Sigmoid colon (tissue), 7 donors: Measurements from ENCODE around the gene PACS1. TPM values are rescaled to one million over a fixed set of nuclear protein-coding genes. Genes with fewer than 3 reads are reported as not detected.
"Not testable (repeated sequence)": the region's sequence is repeated elsewhere in the genome, so short reads cannot be mapped to it uniquely, and the experiment has no call there.

ENCODE experiments used
- DNase-seq: peaks from one replicate; pipeline ENCODE4 v3.0.0-alpha.2; 2019
- H3K27ac ChIP-seq, 4 donors: fragments of 200-600 bp; sonication (generic); one replicate each; pipeline ENCODE4 v1.5.1; 2016 to 2019; ENCODE audit warnings: mild to moderate bottlenecking in 1 of 4
- H3K27me3 ChIP-seq, 3 donors: fragments of 200-600 bp; sonication (generic); one replicate each; pipeline ENCODE4 v1.5.1; 2019; ENCODE audit warnings: mild to moderate bottlenecking in 1 of 3
- H3K36me3 ChIP-seq, 4 donors: fragments of 200-600 bp; sonication (generic); one replicate each; pipeline ENCODE4 v1.5.1; 2016 to 2019
- H3K4me1 ChIP-seq, 4 donors: fragments of 200-600 bp; sonication (generic); one replicate each; pipeline ENCODE4 v1.5.1; 2017 to 2019
- H3K4me3 ChIP-seq, 4 donors: fragments of 200-600 bp; sonication (generic); one replicate each; pipeline ENCODE4 v1.5.1; 2017 to 2019; ENCODE audit warnings: mild to moderate bottlenecking in 2 of 4, moderate library complexity in 1 of 4
- H3K9me3 ChIP-seq, 4 donors: fragments of 200-600 bp in 3 of 4; sonication (generic) in 3 of 4; one replicate each; pipeline versions ENCODE4 v1.5.1 to v1.6.1; 2013 to 2019
- EP300 ChIP-seq, 4 donors: sonication (generic); formaldehyde crosslinking; IDR thresholded peaks; one replicate each; pipeline ENCODE4 v1.6.1; 2017; ENCODE audit warnings: antibody characterized with exemption in 4 of 4
- POLR2A ChIP-seq, 2 donors: fragments of 450-650 bp; IDR thresholded peaks; one replicate each; pipeline ENCODE4 v1.6.1; 2016; ENCODE audit warnings: antibody characterized with exemption in 2 of 2, mild to moderate bottlenecking in 2 of 2, moderate library complexity in 2 of 2
- POLR2AphosphoS5 ChIP-seq, 4 donors: sonication (generic); formaldehyde crosslinking; IDR thresholded peaks; one replicate each; pipeline ENCODE4 v1.6.1; 2017; ENCODE audit warnings: antibody characterized with exemption in 4 of 4
- WGBS, 2 donors: extraction: QIAGEN DNeasy Blood & Tissue Kit; methylation state at CpG; one replicate each; pipeline ENCODE4 v1.1.7; 2013; 5-methylcytosine and 5-hydroxymethylcytosine counted together
- intact Hi-C: fragments of 100-400 bp; cut with DNase I; formaldehyde crosslinking; loops from one replicate; pipeline ENCODE4 v1.15.1; 2023
- polyA plus RNA-seq, 3 donors: library from polyadenylated mRNA; stranded (reverse); fragments of 200-250 nt; gene quantifications; one replicate each; pipeline ENCODE4 v1.2.3, GENCODE V29; 2013
- total RNA-seq, 4 donors: library from RNA; depleted of rRNA; stranded (reverse); fragments of >200 nt; gene quantifications; one replicate each; pipeline ENCODE4 v1.1.0, GENCODE V29; 2016
- TF ChIP-seq, protein P1 (sequence below), 4 experiments: fragments of 450-650 bp in 3 of 4; fragments of 200-600 bp in 1 of 4; IDR thresholded peaks; one replicate each; pipeline ENCODE4 v1.5.1; 2016 to 2019; ENCODE audit warnings: antibody characterized with exemption in 4 of 4, mild to moderate bottlenecking in 3 of 4, moderate library complexity in 2 of 4
- donor health status: healthy with polysubstance abuse.
- donor health status: Bipolar disorder and iron deficiency.
- donor health status: healthy.

The PACS1 gene
- total and polyA plus RNA-seq, 7 donors: 2.1 to 75.9 (median 22.8) TPM

DNA sequence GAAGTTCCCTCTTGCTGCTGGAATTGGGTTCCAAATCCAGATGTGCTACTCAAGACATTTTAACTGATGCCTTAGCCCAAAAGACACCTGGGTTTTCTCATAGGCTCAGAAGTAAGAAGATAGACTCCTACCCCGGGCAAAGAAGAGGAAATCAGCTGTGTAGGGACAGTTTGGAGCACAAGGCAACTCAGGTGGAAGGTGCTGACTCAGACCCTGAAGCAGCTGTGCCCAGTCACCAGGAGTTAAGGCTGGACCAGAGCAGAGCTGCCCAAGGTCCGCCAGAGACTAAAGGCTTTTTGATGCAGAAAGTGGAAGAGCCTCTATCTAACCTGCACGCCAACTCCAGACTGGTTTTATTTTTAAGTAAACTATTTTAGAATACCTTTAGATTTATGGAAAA, 177.7 kb downstream of the PACS1 start:
- H3K36me3 ChIP-seq: peaks cover 0 to 17% (median 2%) of the 10 kb centered on the region in 4 donors
- H3K27ac ChIP-seq: no peak overlapping the region
- TF ChIP-seq EP300 (IDR thresholded peaks at IDR 0.05) (no peak), POLR2AphosphoS5 (IDR thresholded peaks at IDR 0.05) (no peak), POLR2A (IDR thresholded peaks at IDR 0.05) (no peak)
- TF ChIP-seq, protein P1, sequence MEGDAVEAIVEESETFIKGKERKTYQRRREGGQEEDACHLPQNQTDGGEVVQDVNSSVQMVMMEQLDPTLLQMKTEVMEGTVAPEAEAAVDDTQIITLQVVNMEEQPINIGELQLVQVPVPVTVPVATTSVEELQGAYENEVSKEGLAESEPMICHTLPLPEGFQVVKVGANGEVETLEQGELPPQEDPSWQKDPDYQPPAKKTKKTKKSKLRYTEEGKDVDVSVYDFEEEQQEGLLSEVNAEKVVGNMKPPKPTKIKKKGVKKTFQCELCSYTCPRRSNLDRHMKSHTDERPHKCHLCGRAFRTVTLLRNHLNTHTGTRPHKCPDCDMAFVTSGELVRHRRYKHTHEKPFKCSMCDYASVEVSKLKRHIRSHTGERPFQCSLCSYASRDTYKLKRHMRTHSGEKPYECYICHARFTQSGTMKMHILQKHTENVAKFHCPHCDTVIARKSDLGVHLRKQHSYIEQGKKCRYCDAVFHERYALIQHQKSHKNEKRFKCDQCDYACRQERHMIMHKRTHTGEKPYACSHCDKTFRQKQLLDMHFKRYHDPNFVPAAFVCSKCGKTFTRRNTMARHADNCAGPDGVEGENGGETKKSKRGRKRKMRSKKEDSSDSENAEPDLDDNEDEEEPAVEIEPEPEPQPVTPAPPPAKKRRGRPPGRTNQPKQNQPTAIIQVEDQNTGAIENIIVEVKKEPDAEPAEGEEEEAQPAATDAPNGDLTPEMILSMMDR (IDR thresholded peaks at IDR 0.05): no peak
- no peaks in the 10 kb centered on the region for H3K4me1 ChIP-seq
- WGBS, 2 donors: 85 to 89% methylated on average over 3 of the region's 3 CpGs
- no peak for DNase-seq
- intact Hi-C loops: no loop called here
- no peaks in the 10 kb centered on the region for H3K27me3 ChIP-seq
- H3K9me3 ChIP-seq: no peaks in the 10 kb centered on the region
- no peak overlapping the region for H3K4me3 ChIP-seq

DNA sequence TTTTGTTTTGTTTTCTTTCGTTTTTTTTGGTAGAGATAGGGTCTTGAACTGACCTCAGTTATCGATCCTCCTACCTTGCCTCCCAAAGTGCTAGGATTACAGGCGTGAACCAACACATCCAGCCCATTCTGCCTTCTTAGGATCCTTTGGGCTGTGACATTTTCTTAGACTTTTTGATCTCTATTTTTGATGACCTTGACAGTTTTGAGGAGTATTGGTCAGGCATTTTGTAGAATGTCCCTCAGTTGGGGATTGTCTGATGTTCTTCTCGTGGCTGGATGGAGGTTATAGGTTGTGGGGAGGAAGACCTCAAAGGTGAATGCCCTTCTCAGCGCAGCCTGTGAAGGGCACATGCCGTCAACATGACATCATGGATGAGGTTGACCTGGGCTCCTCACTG, 178.8 kb downstream of the PACS1 start:
- H3K36me3 ChIP-seq: peaks cover 0 to 8% (median 2%) of the 10 kb centered on the region in 4 donors
- DNase-seq: no peak
- intact Hi-C loops: no loop called here
- no peaks in the 10 kb centered on the region for H3K4me1 ChIP-seq
- TF ChIP-seq POLR2A (IDR thresholded peaks at IDR 0.05) (no peak), EP300 (IDR thresholded peaks at IDR 0.05) (no peak), POLR2AphosphoS5 (IDR thresholded peaks at IDR 0.05) (no peak)
- TF ChIP-seq, protein P1 (IDR thresholded peaks at IDR 0.05): no peak
- H3K4me3 ChIP-seq: no peak overlapping the region
- WGBS, 2 donors: 89 to 92% methylated on average over 6 of the region's 6 CpGs
- no peaks in the 10 kb centered on the region for H3K27me3 ChIP-seq
- no peaks in the 10 kb centered on the region for H3K9me3 ChIP-seq
- H3K27ac ChIP-seq: no peak overlapping the region

DNA sequence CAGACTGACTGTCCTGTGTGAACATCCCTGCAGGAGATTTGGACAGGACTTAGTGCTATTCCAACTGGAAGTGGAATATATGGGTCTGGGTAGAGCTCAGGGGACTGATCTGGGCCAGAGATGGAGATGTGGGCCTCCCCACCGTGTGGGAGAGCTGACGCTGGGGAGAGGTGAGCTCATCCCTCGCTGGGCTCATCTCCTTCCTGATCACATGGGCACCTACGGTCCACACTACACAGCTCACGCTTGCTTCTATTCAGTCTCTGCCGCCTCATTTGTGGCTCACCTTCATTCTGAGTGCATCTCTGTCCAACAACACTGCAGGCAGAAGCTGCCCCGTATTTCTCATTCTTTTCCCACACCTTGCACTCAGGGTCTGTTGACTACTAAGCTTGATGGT, 181.7 kb downstream of the PACS1 start:
- peaks cover 0 to 7% (median 4%) of the 10 kb centered on the region in 4 donors for H3K4me1 ChIP-seq
- no peak for DNase-seq
- no peaks in the 10 kb centered on the region for H3K9me3 ChIP-seq
- no peak overlapping the region for H3K4me3 ChIP-seq
- TF ChIP-seq POLR2AphosphoS5 (IDR thresholded peaks at IDR 0.05) (no peak), POLR2A (IDR thresholded peaks at IDR 0.05) (no peak), EP300 (IDR thresholded peaks at IDR 0.05) (no peak)
- TF ChIP-seq, protein P1 (IDR thresholded peaks at IDR 0.05): no peak
- H3K36me3 ChIP-seq: peaks cover 0 to 3% (median 0%) of the 10 kb centered on the region in 4 donors
- H3K27me3 ChIP-seq: no peaks in the 10 kb centered on the region
- H3K27ac ChIP-seq: no peak overlapping the region
- 78 to 81% methylated on average over 7 of the region's 7 CpGs for WGBS, 2 donors
- intact Hi-C loops: no loop called here

DNA sequence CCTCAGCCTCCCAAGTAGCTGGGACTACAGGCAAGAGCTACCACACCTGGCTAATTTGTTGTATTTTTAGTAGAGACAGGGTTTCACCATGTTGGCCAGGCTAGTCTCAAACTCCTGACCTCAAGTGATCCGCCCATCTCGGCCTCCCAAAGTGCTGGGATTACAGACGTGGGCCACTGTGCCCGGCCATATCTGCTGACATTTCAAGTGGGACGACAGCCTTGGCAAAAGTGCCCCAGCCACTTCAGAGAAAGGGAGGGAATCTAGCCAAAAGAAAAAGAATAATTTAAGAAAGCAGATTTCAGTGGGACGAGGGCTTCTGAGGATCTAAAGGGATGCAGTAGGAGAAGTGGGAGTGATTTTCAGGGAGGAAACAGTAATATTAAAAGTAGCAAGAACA, 183.0 kb downstream of the PACS1 start:
- intact Hi-C loops, H3K27ac ChIP-seq, H3K27me3 ChIP-seq, H3K9me3 ChIP-seq, H3K4me3 ChIP-seq, DNase-seq, H3K36me3 ChIP-seq: not testable (repeated sequence)
- H3K4me1 ChIP-seq: peaks cover 0 to 11% (median 7%) of the 10 kb centered on the region in 4 donors
- 86 to 87% methylated on average over 6 of the region's 6 CpGs for WGBS, 2 donors

DNA sequence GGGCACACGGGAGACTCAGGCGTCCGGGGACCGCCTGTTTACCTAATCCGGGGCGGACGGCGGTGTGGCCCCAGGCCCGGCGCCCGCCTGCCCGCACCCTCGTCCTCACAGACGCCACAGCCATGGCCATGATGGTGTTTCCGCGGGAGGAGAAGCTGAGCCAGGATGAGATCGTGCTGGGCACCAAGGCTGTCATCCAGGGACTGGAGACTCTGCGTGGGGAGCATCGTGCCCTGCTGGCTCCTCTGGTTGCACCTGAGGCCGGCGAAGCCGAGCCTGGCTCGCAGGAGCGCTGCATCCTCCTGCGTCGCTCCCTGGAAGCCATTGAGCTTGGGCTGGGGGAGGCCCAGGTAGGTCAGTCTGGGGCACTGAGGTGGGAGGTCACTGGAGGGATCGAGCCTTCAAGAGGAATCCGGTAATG, 188.4 kb downstream of the PACS1 start:
- H3K36me3 ChIP-seq: peaks cover 11 to 42% (median 26%) of the 10 kb centered on the region in 4 donors
- no peak for TF ChIP-seq POLR2AphosphoS5 (IDR thresholded peaks at IDR 0.05)
- TF ChIP-seq, protein P1 (IDR thresholded peaks at IDR 0.05): no peak
- TF ChIP-seq EP300 (IDR thresholded peaks at IDR 0.05): no peak
- TF ChIP-seq POLR2A (IDR thresholded peaks at IDR 0.05): no peak
- H3K27ac ChIP-seq: peak overlapping the region; percentile 89
- peak overlapping the region; percentile 94 to 100 (median 96) for H3K4me3 ChIP-seq
- no peaks in the 10 kb centered on the region for H3K27me3 ChIP-seq
- DNase-seq: no peak
- intact Hi-C loops: no loop called here
- H3K4me1 ChIP-seq: peaks cover 0 to 20% (median 15%) of the 10 kb centered on the region in 4 donors
- WGBS, 2 donors: 5 to 7% methylated on average over 28 of the region's 28 CpGs
- no peaks in the 10 kb centered on the region for H3K9me3 ChIP-seq
